Coronary artery (tissue), 2 donors: ENCODE data around the gene KIF1B.

ENCODE experiments used
- DNase-seq: peaks from one replicate; pipeline ENCODE4 v3.0.0-alpha.2; 2017; ENCODE audit warnings: low spot score
- H3K27ac ChIP-seq, 2 donors: fragments of 200-600 bp; sonication (generic); one replicate each; pipeline ENCODE4 v1.5.1; 2016 to 2019
- H3K4me3 ChIP-seq: fragments of 200-600 bp; sonication (generic); 2 replicates; pipeline ENCODE4 v1.5.1; 2016; ENCODE audit warnings: mild to moderate bottlenecking, moderate library complexity
- TF ChIP-seq, protein P1 (sequence below): fragments of 200-600 bp; sonication (generic); IDR thresholded peaks from one replicate; pipeline ENCODE4 v1.5.1; 2019; ENCODE audit warnings: antibody characterized with exemption

KIF1B gene

DNA sequence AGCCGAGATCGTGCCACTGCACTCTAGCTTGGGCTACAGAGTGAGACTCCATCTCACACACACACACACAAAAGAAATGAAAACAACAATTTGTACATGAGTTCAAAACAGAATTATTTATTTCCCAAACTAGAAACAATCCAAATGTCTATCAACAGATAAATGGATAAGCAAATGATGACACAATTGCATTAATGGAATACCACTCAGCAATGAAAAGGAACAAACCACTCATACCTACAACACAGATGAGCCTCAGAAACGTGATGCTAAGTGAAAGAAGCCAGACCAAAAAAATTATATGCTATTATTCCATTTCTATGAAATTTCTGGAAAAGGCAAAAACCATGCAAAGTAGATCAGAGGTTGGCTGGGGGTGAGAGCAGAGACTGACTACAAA is 186.5 kb downstream of the KIF1B start:
- DNase-seq, result no peak
- H3K27ac ChIP-seq, result no peak overlapping the region
- no peak overlapping the region for H3K4me3 ChIP-seq
- TF ChIP-seq, protein P1, sequence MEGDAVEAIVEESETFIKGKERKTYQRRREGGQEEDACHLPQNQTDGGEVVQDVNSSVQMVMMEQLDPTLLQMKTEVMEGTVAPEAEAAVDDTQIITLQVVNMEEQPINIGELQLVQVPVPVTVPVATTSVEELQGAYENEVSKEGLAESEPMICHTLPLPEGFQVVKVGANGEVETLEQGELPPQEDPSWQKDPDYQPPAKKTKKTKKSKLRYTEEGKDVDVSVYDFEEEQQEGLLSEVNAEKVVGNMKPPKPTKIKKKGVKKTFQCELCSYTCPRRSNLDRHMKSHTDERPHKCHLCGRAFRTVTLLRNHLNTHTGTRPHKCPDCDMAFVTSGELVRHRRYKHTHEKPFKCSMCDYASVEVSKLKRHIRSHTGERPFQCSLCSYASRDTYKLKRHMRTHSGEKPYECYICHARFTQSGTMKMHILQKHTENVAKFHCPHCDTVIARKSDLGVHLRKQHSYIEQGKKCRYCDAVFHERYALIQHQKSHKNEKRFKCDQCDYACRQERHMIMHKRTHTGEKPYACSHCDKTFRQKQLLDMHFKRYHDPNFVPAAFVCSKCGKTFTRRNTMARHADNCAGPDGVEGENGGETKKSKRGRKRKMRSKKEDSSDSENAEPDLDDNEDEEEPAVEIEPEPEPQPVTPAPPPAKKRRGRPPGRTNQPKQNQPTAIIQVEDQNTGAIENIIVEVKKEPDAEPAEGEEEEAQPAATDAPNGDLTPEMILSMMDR, result no peak

DNA sequence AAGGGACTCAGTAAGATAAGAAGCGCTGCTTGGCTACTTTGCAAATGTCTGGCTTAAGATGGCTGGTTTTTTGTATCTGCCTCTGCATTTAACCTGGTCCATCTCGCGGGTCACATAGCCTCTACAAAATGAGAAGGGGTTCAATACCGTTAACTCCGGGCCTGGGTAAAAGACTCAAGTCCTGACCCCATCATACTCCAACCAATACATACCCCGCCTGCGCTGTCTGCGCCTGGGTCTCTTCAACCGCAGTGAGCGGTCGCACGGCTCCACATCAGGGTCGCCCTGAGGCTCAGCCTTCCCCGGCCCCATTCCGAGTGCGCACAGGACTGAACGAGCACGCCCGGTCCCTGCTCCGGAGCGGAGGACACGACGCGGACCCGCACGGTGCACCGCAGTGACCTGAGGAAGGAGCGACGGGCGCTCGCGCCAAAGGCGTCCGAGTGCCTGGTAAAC is 187.9 kb downstream of the KIF1B start:
- peak overlapping the region; percentile 31 to 95 for H3K27ac ChIP-seq
- H3K4me3 ChIP-seq, result peak overlapping the region; percentile 84
- TF ChIP-seq, protein P1, result no peak
- DNase-seq, result no peak

GRCh38 chr1:10398734-10399443 is 188.5 kb downstream of the KIF1B start, which contains the start of gene PGD:
TSS of gene PGD (plus strand) at chr1:10399064. CDS start at chr1:10399118, 54 bp downstream.
- peak; percentile 99 for DNase-seq
- TF ChIP-seq, protein P1, result no peak
- H3K27ac ChIP-seq, result peak within 1 kb of the TSS; percentile 61 to 95
- peak within 1 kb of the TSS; percentile 84 for H3K4me3 ChIP-seq

GRCh38 chr1:10399444-10399941 is 189.1 kb downstream of the KIF1B start:
- TF ChIP-seq, protein P1, result no peak
- no peak for DNase-seq
- peak overlapping the region; percentile 61 to 95 for H3K27ac ChIP-seq
- peak overlapping the region; percentile 84 for H3K4me3 ChIP-seq

DNA sequence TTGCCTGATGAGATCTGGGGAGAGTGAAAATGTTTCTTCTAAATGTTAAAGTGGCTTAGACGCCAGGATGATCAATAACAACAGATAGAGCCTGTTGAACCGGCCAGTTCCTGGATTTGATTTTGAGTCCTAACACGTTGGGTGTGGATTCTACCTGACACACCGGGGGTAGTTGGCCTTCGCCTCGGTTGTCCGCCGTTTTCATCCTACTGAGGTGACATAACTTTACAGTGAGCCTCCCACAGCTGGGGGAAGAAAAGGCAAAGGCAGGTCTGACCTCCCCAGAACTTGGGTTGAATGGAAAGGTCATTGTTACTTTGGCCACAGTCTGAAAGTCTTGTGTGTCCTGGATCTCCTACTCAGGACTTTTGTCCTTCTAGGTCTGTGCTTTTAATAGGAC is 189.6 kb downstream of the KIF1B start:
- TF ChIP-seq, protein P1, result no peak
- Histone ChIP-seq H3K4me3 (peak overlapping the region; percentile 84), H3K27ac (peak overlapping the region in 1 of 2 donors; percentile 95)
- no peak for DNase-seq

DNA sequence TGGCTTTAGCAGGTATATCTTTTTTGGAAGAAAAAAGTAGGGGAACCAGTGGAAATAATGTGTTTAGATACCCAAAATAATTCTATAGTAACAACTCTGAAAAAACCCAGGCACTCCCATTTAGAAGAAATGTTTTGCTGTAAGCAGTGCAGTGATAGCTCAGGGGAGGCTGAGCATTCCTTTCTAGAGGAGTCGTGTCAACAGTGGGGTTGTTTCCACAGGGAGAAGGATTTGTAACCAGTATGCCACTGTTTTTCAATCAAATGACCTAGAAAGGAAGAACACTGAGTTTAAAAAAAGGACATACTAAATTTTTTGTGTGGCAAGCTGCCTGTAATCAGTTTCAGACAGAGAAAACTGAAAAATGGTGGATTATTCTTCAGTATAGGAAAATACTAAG is 190.9 kb downstream of the KIF1B start:
- Histone ChIP-seq H3K4me3 (no peak overlapping the region), H3K27ac (no peak overlapping the region)
- DNase-seq, result no peak
- TF ChIP-seq, protein P1, result no peak

- Histone ChIP-seq H3K4me3 (no peak overlapping the region), H3K27ac (no peak overlapping the region)
- DNase-seq, result no peak
- TF ChIP-seq, protein P1, result no peak
Observed at GRCh38 chr1:10402729-10403274, 192.4 kb downstream of the KIF1B start.
